Ovary (tissue), 3 donors: ENCODE results near the gene KCNB1.

ENCODE experiments used
- CTCF ChIP-seq, 3 donors: fragments of 450-650 bp in 2 of 3; fragments of 200-600 bp in 1 of 3; IDR thresholded peaks; one replicate each; pipeline versions ENCODE4 v1.5.1 to v1.8.0; 2016 to 2022; ENCODE audit warnings: antibody characterized with exemption in 3 of 3, mild to moderate bottlenecking in 1 of 3
- EP300 ChIP-seq: sonication (generic); formaldehyde crosslinking; IDR thresholded peaks from one replicate; pipeline ENCODE4 v1.6.1; 2017; ENCODE audit warnings: antibody characterized with exemption
- POLR2A ChIP-seq: fragments of 450-650 bp; IDR thresholded peaks from one replicate; pipeline ENCODE4 v1.6.1; 2017; ENCODE audit warnings: antibody characterized with exemption, mild to moderate bottlenecking, moderate library complexity
- donor health status: DM: no; HTN: no; CAD: no.

- no peak for TF ChIP-seq CTCF (IDR thresholded peaks at IDR 0.05)
- no peak for TF ChIP-seq POLR2A
- TF ChIP-seq EP300 = no peak
Observed at GRCh38 chr20:49466114-49466912, 16.2 kb downstream of the KCNB1 start.
